ENCODE data around the gene ADAD2. TPM values are rescaled to one million over a fixed set of nuclear protein-coding genes. Genes with fewer than 3 reads are reported as not detected.
A peak's percentile ranks its signal among the peaks of the same experiment; 100 is the strongest.

The ADAD2 gene
- total RNA-seq, 4 donors from 2014 or later = 1.8 TPM; not detected in 3

GRCh38 chr16:84169765-84170310 lies 21.1 kb upstream of the ADAD2 start:
- Histone ChIP-seq H3K27ac (no peak overlapping the region), H3K4me3 (no peak overlapping the region), H3K36me3 (no peaks in the 10 kb centered on the region), H3K27me3 (no peaks in the 10 kb centered on the region), H3K9me3 (no peaks in the 10 kb centered on the region), H3K4me1 (no peaks in the 10 kb centered on the region)
- TF ChIP-seq POLR2A (IDR thresholded peaks at IDR 0.05) (no peak), CTCF (IDR thresholded peaks at IDR 0.05) (no peak)
- no peak for DNase-seq

GRCh38 chr16:84174396-84174795 lies 16.6 kb upstream of the ADAD2 start:
- H3K4me1 ChIP-seq = peaks cover 0 to 22% (median 4%) of the 10 kb centered on the region in 4 donors
- no peaks in the 10 kb centered on the region for H3K9me3 ChIP-seq
- no peaks in the 10 kb centered on the region for H3K27me3 ChIP-seq
- no peak overlapping the region for H3K27ac ChIP-seq
- DNase-seq = no peak
- no peak overlapping the region for H3K4me3 ChIP-seq
- no peak for TF ChIP-seq CTCF (IDR thresholded peaks at IDR 0.05)
- no peak for TF ChIP-seq POLR2A (IDR thresholded peaks at IDR 0.05)
- H3K36me3 ChIP-seq = peaks cover 0 to 12% (median 0%) of the 10 kb centered on the region in 3 donors

GRCh38 chr16:84175350-84176081 lies 15.4 kb upstream of the ADAD2 start:
- Histone ChIP-seq H3K4me3 (no peak overlapping the region), H3K27me3 (no peaks in the 10 kb centered on the region), H3K36me3 (peaks cover 0 to 23% (median 0%) of the 10 kb centered on the region in 3 donors), H3K9me3 (no peaks in the 10 kb centered on the region), H3K4me1 (peaks cover 0 to 22% (median 4%) of the 10 kb centered on the region in 4 donors), H3K27ac (peak overlapping the region in 2 of 4 donors; percentile 38 to 72)
- TF ChIP-seq POLR2A (IDR thresholded peaks at IDR 0.05) (no peak), CTCF (IDR thresholded peaks at IDR 0.05) (peak; percentile 60 to 82 (median 67))
- DNase-seq = peak; percentile 41 to 73 (median 73)

GRCh38 chr16:84176192-84177053 lies 14.5 kb upstream of the ADAD2 start:
- H3K4me3 ChIP-seq = no peak overlapping the region
- no peaks in the 10 kb centered on the region for H3K27me3 ChIP-seq
- peaks cover 0 to 22% (median 4%) of the 10 kb centered on the region in 4 donors for H3K4me1 ChIP-seq
- no peaks in the 10 kb centered on the region for H3K9me3 ChIP-seq
- no peak for DNase-seq
- TF ChIP-seq CTCF (IDR thresholded peaks at IDR 0.05) (no peak), POLR2A (IDR thresholded peaks at IDR 0.05) (no peak)
- H3K27ac ChIP-seq = peak overlapping the region; percentile 5 to 72 (median 50)
- peaks cover 0 to 32% (median 0%) of the 10 kb centered on the region in 3 donors for H3K36me3 ChIP-seq

- peaks cover 0 to 22% (median 4%) of the 10 kb centered on the region in 4 donors for H3K4me1 ChIP-seq
- H3K27ac ChIP-seq = peak overlapping the region; percentile 42 to 72 (median 56)
- no peak for DNase-seq
These were observed 13.2 kb upstream of the ADAD2 start for GRCh38 chr16:84177741-84178073.

More at GRCh38 chr16:84177741-84178073, 13.2 kb upstream of the ADAD2 start:
- Histone ChIP-seq H3K9me3 (no peaks in the 10 kb centered on the region), H3K36me3 (peaks cover 0 to 44% (median 0%) of the 10 kb centered on the region in 3 donors), H3K4me3 (no peak overlapping the region), H3K27me3 (no peaks in the 10 kb centered on the region)
- TF ChIP-seq POLR2A (IDR thresholded peaks at IDR 0.05) = no peak
- TF ChIP-seq CTCF (IDR thresholded peaks at IDR 0.05) = no peak
